Sigmoid colon (tissue), 3 donors: ENCODE data around the gene SMARCD1.

Experiments
- CTCF ChIP-seq, 4 experiments: fragments of 450-650 bp in 3 of 4; fragments of 200-600 bp in 1 of 4; IDR thresholded peaks; one replicate each; pipeline ENCODE4 v1.5.1; 2016 to 2019; ENCODE audit warnings: antibody characterized with exemption in 4 of 4, mild to moderate bottlenecking in 3 of 4, moderate library complexity in 2 of 4
- POLR2A ChIP-seq, 2 donors: fragments of 450-650 bp; IDR thresholded peaks; one replicate each; pipeline ENCODE4 v1.6.1; 2016; ENCODE audit warnings: antibody characterized with exemption in 2 of 2, mild to moderate bottlenecking in 2 of 2, moderate library complexity in 2 of 2

- TF ChIP-seq CTCF (IDR thresholded peaks at IDR 0.05) (no peak), POLR2A (IDR thresholded peaks at IDR 0.05) (no peak)
Observed at GRCh38 chr12:50079771-50080170, 5.4 kb upstream of the SMARCD1 start.
